ENCODE measurements around the gene LTBP3.

- TF ChIP-seq CTCF (IDR thresholded peaks at IDR 0.05) (no peak), POLR2A (IDR thresholded peaks at IDR 0.05) (no peak)
Measured at GRCh38 chr11:65526744-65527143, 31.4 kb downstream of the LTBP3 start.

Measured in heart left ventricle (tissue), 13 donors.